HepG2 (cell line): ENCODE data around the gene PTX4. TPM values are rescaled to one million over a fixed set of nuclear protein-coding genes. Genes with fewer than 3 reads are reported as not detected.

Source experiments
- ARNT2 ChIP-seq: sonication (generic); formaldehyde crosslinking; IDR thresholded peaks from 2 replicates; pipeline ENCODE4 v1.8.0; 2022; ENCODE audit warnings: mild to moderate bottlenecking, low read depth, missing genetic modification reagents, moderate library complexity
- CBX2 ChIP-seq, 2 experiments: fragments of 200-600 bp in 1 of 2; sonication (generic); formaldehyde crosslinking in 1 of 2; IDR thresholded peaks; 2 replicates each; pipeline versions ENCODE4 v1.7.0 to v1.8.1; 2018 to 2022; ENCODE audit warnings: low read depth in 2 of 2, low read length in 1 of 2, mild to moderate bottlenecking in 1 of 2, missing genetic modification reagents in 1 of 2
- CREB1 ChIP-seq, 2 experiments: fragments of 450-650 bp in 1 of 2; IDR thresholded peaks; 2 replicates each; pipeline ENCODE4 v1.6.1; 2016 to 2017; ENCODE audit warnings: control low read depth in 1 of 2, mild to moderate bottlenecking in 1 of 2, missing compliant biosample characterization in 1 of 2, missing genetic modification characterization in 1 of 2
- DNMT1 ChIP-seq: sonication (generic); formaldehyde crosslinking; IDR thresholded peaks from 2 replicates; pipeline ENCODE4 v1.5.1; 2020; ENCODE audit warnings: mild to moderate bottlenecking, missing genetic modification reagents
- EED ChIP-seq: sonication (generic); formaldehyde crosslinking; IDR thresholded peaks from 2 replicates; pipeline ENCODE4 v1.5.0; 2020; ENCODE audit warnings: mild to moderate bottlenecking, missing genetic modification reagents
- ETV6 ChIP-seq: sonication (generic); formaldehyde crosslinking; conservative IDR thresholded peaks from 2 replicates; pipeline ENCODE4 v1.4.0; 2020; ENCODE audit warnings: missing genetic modification reagents
- FIP1L1 ChIP-seq: fragments of 200-400 bp; formaldehyde crosslinking; IDR thresholded peaks from 2 replicates; pipeline ENCODE4 v1.6.1; 2018; ENCODE audit warnings: low read depth, mild to moderate bottlenecking, low read length, moderate library complexity, borderline replicate concordance; ENCODE audit not compliant: insufficient read depth
- HES4 ChIP-seq: sonication (generic); formaldehyde crosslinking; IDR thresholded peaks from 2 replicates; pipeline ENCODE4 v1.9.0; 2021; ENCODE audit warnings: mild to moderate bottlenecking, missing genetic modification reagents, borderline replicate concordance
- MIXL1 ChIP-seq: IDR thresholded peaks from 2 replicates; pipeline ENCODE4 v1.6.1; 2016
- RFXANK ChIP-seq: IDR thresholded peaks from 2 replicates; pipeline ENCODE4 v1.6.1; 2016
- TAF1 ChIP-seq: sonication (generic); formaldehyde crosslinking; IDR thresholded peaks from 2 replicates; pipeline ENCODE4 v1.4.0; 2020; ENCODE audit warnings: missing genetic modification reagents
- WIZ ChIP-seq: sonication (generic); formaldehyde crosslinking; IDR thresholded peaks from 2 replicates; pipeline ENCODE4 v1.5.1; 2020; ENCODE audit warnings: mild to moderate bottlenecking, missing genetic modification reagents
- ZNF382 ChIP-seq: sonication (generic); formaldehyde crosslinking; IDR thresholded peaks from 2 replicates; pipeline ENCODE4 v1.5.0; 2020; ENCODE audit warnings: missing genetic modification reagents, mild to moderate bottlenecking, borderline replicate concordance
- ZNF543 ChIP-seq: sonication (generic); formaldehyde crosslinking; IDR thresholded peaks from 2 replicates; pipeline ENCODE4 v1.4.0; 2020; ENCODE audit warnings: mild to moderate bottlenecking, missing genetic modification reagents
- ZNF879 ChIP-seq: sonication (generic); formaldehyde crosslinking; IDR thresholded peaks from 2 replicates; pipeline ENCODE4 v1.8.1; 2023; ENCODE audit warnings: missing genetic modification reagents
- polyA plus RNA-seq, 8 experiments: library from polyadenylated mRNA; depleted of rRNA in 3 of 8; stranded (reverse) in 7 of 8; unstranded in 1 of 8; fragments of >200 nt; fragmentation: Illumina TruSeq in 4 of 8; extraction: Trizol in 4 of 8; gene quantifications; 2 replicates each; pipeline versions ENCODE4 v1.2.1 to v1.2.3, GENCODE V29; 2011 to 2016; ENCODE audit warnings: low read depth in 4 of 8, missing spikeins in 1 of 8, mixed read lengths in 1 of 8; ENCODE audit not compliant: insufficient read depth in 1 of 8
- total RNA-seq, 5 experiments: library from RNA; depleted of rRNA; stranded (reverse); fragments of >200 nt; fragmentation: Illumina TruSeq; extraction: Trizol; gene quantifications; 2 replicates each; pipeline ENCODE4 v1.2.3, GENCODE V29; 2016; ENCODE audit warnings: low read depth in 1 of 5
- TF ChIP-seq, protein P1 (sequence below), 2 experiments: sonication (generic) in 1 of 2; formaldehyde crosslinking in 1 of 2; IDR thresholded peaks; 2 replicates each; pipeline versions ENCODE4 v1.6.1 to v1.9.0; 2014 to 2022; ENCODE audit warnings: antibody characterized with exemption in 1 of 2, borderline replicate concordance in 1 of 2, inconsistent platforms in 1 of 2, low read depth in 1 of 2, missing genetic modification reagents in 1 of 2
- TF ChIP-seq, protein P2 (sequence below): sonication (generic); formaldehyde crosslinking; IDR thresholded peaks from 2 replicates; pipeline ENCODE4 v1.8.1; 2023; ENCODE audit warnings: missing genetic modification reagents, inconsistent platforms, borderline replicate concordance
- TF ChIP-seq, protein P3 (sequence below): IDR thresholded peaks from 2 replicates; pipeline ENCODE4 v1.6.1; 2012; ENCODE audit warnings: low read length, improper control_type of control experiment

The PTX4 gene
- total and polyA plus RNA-seq, 2 of the 13 experiments (the other 11 are each of a cell fraction or from before 2014, with no cell fraction given): 0.04 TPM; not detected in 1

GRCh38 chr16:1492923-1493745, 4.4 kb upstream of the PTX4 start, which contains the start of gene TELO2 (continued):
- TF ChIP-seq, protein P1, sequence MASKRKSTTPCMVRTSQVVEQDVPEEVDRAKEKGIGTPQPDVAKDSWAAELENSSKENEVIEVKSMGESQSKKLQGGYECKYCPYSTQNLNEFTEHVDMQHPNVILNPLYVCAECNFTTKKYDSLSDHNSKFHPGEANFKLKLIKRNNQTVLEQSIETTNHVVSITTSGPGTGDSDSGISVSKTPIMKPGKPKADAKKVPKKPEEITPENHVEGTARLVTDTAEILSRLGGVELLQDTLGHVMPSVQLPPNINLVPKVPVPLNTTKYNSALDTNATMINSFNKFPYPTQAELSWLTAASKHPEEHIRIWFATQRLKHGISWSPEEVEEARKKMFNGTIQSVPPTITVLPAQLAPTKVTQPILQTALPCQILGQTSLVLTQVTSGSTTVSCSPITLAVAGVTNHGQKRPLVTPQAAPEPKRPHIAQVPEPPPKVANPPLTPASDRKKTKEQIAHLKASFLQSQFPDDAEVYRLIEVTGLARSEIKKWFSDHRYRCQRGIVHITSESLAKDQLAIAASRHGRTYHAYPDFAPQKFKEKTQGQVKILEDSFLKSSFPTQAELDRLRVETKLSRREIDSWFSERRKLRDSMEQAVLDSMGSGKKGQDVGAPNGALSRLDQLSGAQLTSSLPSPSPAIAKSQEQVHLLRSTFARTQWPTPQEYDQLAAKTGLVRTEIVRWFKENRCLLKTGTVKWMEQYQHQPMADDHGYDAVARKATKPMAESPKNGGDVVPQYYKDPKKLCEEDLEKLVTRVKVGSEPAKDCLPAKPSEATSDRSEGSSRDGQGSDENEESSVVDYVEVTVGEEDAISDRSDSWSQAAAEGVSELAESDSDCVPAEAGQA (IDR thresholded peaks at IDR 0.05; ENCODE audit: low read depth): no peak
- TF ChIP-seq, protein P1 (CRISPR knock-in tag; IDR thresholded peaks at IDR 0.05; ENCODE audit: borderline replicate concordance): no peak
- TF ChIP-seq ZNF879 (CRISPR knock-in tag): peak; percentile 69; the same call in 1 of the 2 replicates
- no peak for TF ChIP-seq RFXANK (CRISPR knock-in tag)
- no peak for TF ChIP-seq EED (CRISPR knock-in tag)
- TF ChIP-seq ETV6 (CRISPR knock-in tag): 0 out of 2 replicates have a peak, but pooled peaks have one; percentile 35
- no peak; the same call in 1 of the 2 replicates for TF ChIP-seq ARNT2 (CRISPR knock-in tag)
- no peak for TF ChIP-seq CREB1 (IDR thresholded peaks at IDR 0.05)
- no peak for TF ChIP-seq CREB1 (CRISPR knock-in tag; IDR thresholded peaks at IDR 0.05)
- TF ChIP-seq, protein P2, sequence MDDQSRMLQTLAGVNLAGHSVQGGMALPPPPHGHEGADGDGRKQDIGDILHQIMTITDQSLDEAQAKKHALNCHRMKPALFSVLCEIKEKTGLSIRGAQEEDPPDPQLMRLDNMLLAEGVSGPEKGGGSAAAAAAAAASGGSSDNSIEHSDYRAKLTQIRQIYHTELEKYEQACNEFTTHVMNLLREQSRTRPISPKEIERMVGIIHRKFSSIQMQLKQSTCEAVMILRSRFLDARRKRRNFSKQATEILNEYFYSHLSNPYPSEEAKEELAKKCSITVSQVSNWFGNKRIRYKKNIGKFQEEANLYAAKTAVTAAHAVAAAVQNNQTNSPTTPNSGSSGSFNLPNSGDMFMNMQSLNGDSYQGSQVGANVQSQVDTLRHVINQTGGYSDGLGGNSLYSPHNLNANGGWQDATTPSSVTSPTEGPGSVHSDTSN (CRISPR knock-in tag): no peak
- no peak for TF ChIP-seq DNMT1
- TF ChIP-seq, protein P3, sequence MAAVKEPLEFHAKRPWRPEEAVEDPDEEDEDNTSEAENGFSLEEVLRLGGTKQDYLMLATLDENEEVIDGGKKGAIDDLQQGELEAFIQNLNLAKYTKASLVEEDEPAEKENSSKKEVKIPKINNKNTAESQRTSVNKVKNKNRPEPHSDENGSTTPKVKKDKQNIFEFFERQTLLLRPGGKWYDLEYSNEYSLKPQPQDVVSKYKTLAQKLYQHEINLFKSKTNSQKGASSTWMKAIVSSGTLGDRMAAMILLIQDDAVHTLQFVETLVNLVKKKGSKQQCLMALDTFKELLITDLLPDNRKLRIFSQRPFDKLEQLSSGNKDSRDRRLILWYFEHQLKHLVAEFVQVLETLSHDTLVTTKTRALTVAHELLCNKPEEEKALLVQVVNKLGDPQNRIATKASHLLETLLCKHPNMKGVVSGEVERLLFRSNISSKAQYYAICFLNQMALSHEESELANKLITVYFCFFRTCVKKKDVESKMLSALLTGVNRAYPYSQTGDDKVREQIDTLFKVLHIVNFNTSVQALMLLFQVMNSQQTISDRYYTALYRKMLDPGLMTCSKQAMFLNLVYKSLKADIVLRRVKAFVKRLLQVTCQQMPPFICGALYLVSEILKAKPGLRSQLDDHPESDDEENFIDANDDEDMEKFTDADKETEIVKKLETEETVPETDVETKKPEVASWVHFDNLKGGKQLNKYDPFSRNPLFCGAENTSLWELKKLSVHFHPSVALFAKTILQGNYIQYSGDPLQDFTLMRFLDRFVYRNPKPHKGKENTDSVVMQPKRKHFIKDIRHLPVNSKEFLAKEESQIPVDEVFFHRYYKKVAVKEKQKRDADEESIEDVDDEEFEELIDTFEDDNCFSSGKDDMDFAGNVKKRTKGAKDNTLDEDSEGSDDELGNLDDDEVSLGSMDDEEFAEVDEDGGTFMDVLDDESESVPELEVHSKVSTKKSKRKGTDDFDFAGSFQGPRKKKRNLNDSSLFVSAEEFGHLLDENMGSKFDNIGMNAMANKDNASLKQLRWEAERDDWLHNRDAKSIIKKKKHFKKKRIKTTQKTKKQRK: no peak
- no peak for TF ChIP-seq FIP1L1
- peak; percentile 55; the same call in 1 of the 2 replicates for TF ChIP-seq ZNF543 (CRISPR knock-in tag)
- no peak for TF ChIP-seq HES4 (CRISPR knock-in tag)
- TF ChIP-seq TAF1 (CRISPR knock-in tag): peak; percentile 57
- no peak for TF ChIP-seq WIZ
- TF ChIP-seq ZNF382 (CRISPR knock-in tag): no peak
- TF ChIP-seq CBX2 (IDR thresholded peaks at IDR 0.05; ENCODE audit: low read depth, low read length): no peak
- TF ChIP-seq CBX2 (CRISPR knock-in tag; IDR thresholded peaks at IDR 0.05; ENCODE audit: low read depth): no peak
- TF ChIP-seq MIXL1: no peak; the same call in 1 of the 2 replicates
